HepG2 (cell line): ENCODE results near the gene SYCE1L. TPM values are rescaled to one million over a fixed set of nuclear protein-coding genes. Genes with fewer than 3 reads are reported as not detected.

Experiments used
- ATF7-NPFF ChIP-seq: sonication (generic); formaldehyde crosslinking; IDR thresholded peaks from 2 replicates; pipeline ENCODE4 v1.8.1; 2023; ENCODE audit warnings: mild to moderate bottlenecking, low read depth, missing genetic modification reagents, moderate library complexity
- GATAD2A ChIP-seq: IDR thresholded peaks from 2 replicates; pipeline ENCODE4 v1.6.1; 2016
- HDAC6 ChIP-seq: fragments of 200-600 bp; sonication (generic); IDR thresholded peaks from 2 replicates; pipeline ENCODE4 v1.7.0; 2017; ENCODE audit warnings: mild to moderate bottlenecking, antibody characterized with exemption, low read length, low read depth
- JDP2 ChIP-seq: sonication (generic); formaldehyde crosslinking; IDR thresholded peaks from 2 replicates; pipeline ENCODE4 v1.8.1; 2022; ENCODE audit warnings: missing genetic modification reagents, borderline replicate concordance
- MTA3 ChIP-seq: sonication (generic); formaldehyde crosslinking; IDR thresholded peaks from 2 replicates; pipeline ENCODE4 v1.4.0; 2020; ENCODE audit warnings: missing genetic modification reagents
- MYC ChIP-seq: sonication (generic); formaldehyde crosslinking; IDR thresholded peaks from 2 replicates; pipeline ENCODE4 v1.9.0; 2021; ENCODE audit warnings: missing genetic modification reagents, borderline replicate concordance
- NCOA2 ChIP-seq: sonication (generic); formaldehyde crosslinking; IDR thresholded peaks from 2 replicates; pipeline ENCODE4 v1.8.0; 2022; ENCODE audit warnings: inconsistent platforms
- POLR2AphosphoS5 ChIP-seq: IDR thresholded peaks from 2 replicates; pipeline ENCODE4 v1.6.1; 2012; ENCODE audit warnings: low read depth, low read length
- SP1 ChIP-seq, 2 experiments: fragments of 450-650 bp in 1 of 2; sonication (generic) in 1 of 2; formaldehyde crosslinking in 1 of 2; IDR thresholded peaks; 2 replicates each; pipeline versions ENCODE4 v1.4.0 to v1.6.1; 2016 to 2020; ENCODE audit warnings: missing genetic modification reagents in 1 of 2
- ZNF235 ChIP-seq: sonication (generic); formaldehyde crosslinking; IDR thresholded peaks from 2 replicates; pipeline ENCODE4 v1.8.1; 2023; ENCODE audit warnings: mild to moderate bottlenecking, missing genetic modification reagents, borderline replicate concordance
- ZNF24 ChIP-seq: fragments of 450-650 bp; IDR thresholded peaks from 2 replicates; pipeline ENCODE4 v1.6.1; 2017; ENCODE audit warnings: antibody characterized with exemption, mild to moderate bottlenecking
- ZNF777 ChIP-seq: sonication (generic); formaldehyde crosslinking; IDR thresholded peaks from 2 replicates; pipeline ENCODE4 v1.4.0; 2020; ENCODE audit warnings: missing genetic modification reagents
- polyA plus RNA-seq, 8 experiments: library from polyadenylated mRNA; depleted of rRNA in 3 of 8; stranded (reverse) in 7 of 8; unstranded in 1 of 8; fragments of >200 nt; fragmentation: Illumina TruSeq in 4 of 8; extraction: Trizol in 4 of 8; gene quantifications; 2 replicates each; pipeline versions ENCODE4 v1.2.1 to v1.2.3, GENCODE V29; 2011 to 2016; ENCODE audit warnings: low read depth in 4 of 8, missing spikeins in 1 of 8, mixed read lengths in 1 of 8; ENCODE audit not compliant: insufficient read depth in 1 of 8
- total RNA-seq, 5 experiments: library from RNA; depleted of rRNA; stranded (reverse); fragments of >200 nt; fragmentation: Illumina TruSeq; extraction: Trizol; gene quantifications; 2 replicates each; pipeline ENCODE4 v1.2.3, GENCODE V29; 2016; ENCODE audit warnings: low read depth in 1 of 5
- TF ChIP-seq, protein P1 (sequence below): sonication (generic); formaldehyde crosslinking; IDR thresholded peaks from 2 replicates; pipeline ENCODE4 v1.4.0; 2020; ENCODE audit warnings: missing genetic modification reagents, borderline replicate concordance
- TF ChIP-seq, protein P2 (sequence below): sonication (generic); formaldehyde crosslinking; IDR thresholded peaks from 2 replicates; pipeline ENCODE4 v1.4.0; 2020; ENCODE audit warnings: missing genetic modification reagents
- TF ChIP-seq, protein P3 (sequence below): IDR thresholded peaks from 2 replicates; pipeline ENCODE4 v1.6.1; 2016; ENCODE audit warnings: missing compliant biosample characterization, missing genetic modification reagents, borderline replicate concordance
- TF ChIP-seq, protein P4 (sequence below): sonication (generic); formaldehyde crosslinking; IDR thresholded peaks from 2 replicates; pipeline ENCODE4 v1.4.0; 2020; ENCODE audit warnings: missing genetic modification reagents
- TF ChIP-seq, protein P5 (sequence below): sonication (generic); formaldehyde crosslinking; IDR thresholded peaks from 2 replicates; pipeline ENCODE4 v1.5.0; 2020; ENCODE audit warnings: missing genetic modification reagents, mild to moderate bottlenecking, borderline replicate concordance
- TF ChIP-seq, protein P6 (sequence below): sonication (generic); formaldehyde crosslinking; IDR thresholded peaks from 2 replicates; pipeline ENCODE4 v1.8.0; 2022; ENCODE audit warnings: mild to moderate bottlenecking, missing genetic modification reagents, borderline replicate concordance

SYCE1L gene
- total and polyA plus RNA-seq, 2 of the 13 experiments (the other 11 are each of a cell fraction or from before 2014, with no cell fraction given) = 0.22 TPM; not detected in 1

DNA sequence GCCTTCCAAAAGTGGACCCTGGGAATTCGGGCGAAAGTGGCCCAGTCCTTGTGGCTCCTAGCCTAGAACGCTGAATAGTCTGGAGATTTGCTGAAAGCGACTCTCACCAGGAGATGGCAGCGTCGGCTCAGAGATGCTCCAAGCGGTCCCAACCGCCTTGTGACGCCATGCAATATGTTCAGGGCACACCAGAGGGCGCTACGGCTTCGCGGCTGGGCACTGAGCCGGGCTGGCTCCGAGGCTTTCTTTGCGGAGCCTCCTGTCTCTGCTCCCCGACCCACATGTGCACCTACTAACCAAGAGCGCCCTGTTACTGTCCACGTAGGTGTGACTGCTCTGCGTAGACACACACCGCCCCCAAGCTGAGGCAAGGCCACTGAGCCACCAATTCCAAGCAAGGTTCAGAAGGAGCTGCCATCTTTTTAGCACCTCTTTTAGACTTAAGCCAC lies 36.9 kb downstream of the SYCE1L start (continued):
- TF ChIP-seq, protein P1, sequence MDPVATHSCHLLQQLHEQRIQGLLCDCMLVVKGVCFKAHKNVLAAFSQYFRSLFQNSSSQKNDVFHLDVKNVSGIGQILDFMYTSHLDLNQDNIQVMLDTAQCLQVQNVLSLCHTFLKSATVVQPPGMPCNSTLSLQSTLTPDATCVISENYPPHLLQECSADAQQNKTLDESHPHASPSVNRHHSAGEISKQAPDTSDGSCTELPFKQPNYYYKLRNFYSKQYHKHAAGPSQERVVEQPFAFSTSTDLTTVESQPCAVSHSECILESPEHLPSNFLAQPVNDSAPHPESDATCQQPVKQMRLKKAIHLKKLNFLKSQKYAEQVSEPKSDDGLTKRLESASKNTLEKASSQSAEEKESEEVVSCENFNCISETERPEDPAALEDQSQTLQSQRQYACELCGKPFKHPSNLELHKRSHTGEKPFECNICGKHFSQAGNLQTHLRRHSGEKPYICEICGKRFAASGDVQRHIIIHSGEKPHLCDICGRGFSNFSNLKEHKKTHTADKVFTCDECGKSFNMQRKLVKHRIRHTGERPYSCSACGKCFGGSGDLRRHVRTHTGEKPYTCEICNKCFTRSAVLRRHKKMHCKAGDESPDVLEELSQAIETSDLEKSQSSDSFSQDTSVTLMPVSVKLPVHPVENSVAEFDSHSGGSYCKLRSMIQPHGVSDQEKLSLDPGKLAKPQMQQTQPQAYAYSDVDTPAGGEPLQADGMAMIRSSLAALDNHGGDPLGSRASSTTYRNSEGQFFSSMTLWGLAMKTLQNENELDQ = no peak
- TF ChIP-seq, protein P2, sequence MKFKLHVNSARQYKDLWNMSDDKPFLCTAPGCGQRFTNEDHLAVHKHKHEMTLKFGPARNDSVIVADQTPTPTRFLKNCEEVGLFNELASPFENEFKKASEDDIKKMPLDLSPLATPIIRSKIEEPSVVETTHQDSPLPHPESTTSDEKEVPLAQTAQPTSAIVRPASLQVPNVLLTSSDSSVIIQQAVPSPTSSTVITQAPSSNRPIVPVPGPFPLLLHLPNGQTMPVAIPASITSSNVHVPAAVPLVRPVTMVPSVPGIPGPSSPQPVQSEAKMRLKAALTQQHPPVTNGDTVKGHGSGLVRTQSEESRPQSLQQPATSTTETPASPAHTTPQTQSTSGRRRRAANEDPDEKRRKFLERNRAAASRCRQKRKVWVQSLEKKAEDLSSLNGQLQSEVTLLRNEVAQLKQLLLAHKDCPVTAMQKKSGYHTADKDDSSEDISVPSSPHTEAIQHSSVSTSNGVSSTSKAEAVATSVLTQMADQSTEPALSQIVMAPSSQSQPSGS = peak; percentile 77
- TF ChIP-seq HDAC6 (no peak), ZNF24 (no peak), JDP2 (no peak), SP1 (IDR thresholded peaks at IDR 0.05) (no peak), SP1 (CRISPR knock-in tag; IDR thresholded peaks at IDR 0.05) (no peak), POLR2AphosphoS5 (no peak), ZNF777 (CRISPR knock-in tag) (peak; percentile 49; the same call in 1 of the 2 replicates), ATF7-NPFF (CRISPR knock-in tag) (no peak), MTA3 (no peak), GATAD2A (CRISPR knock-in tag) (peak; percentile 60), MYC (CRISPR knock-in tag) (peak; percentile 60; the same call in 1 of the 2 replicates), ZNF235 (peak; percentile 85; the same call in 1 of the 2 replicates), NCOA2 (CRISPR knock-in tag) (no peak)
- TF ChIP-seq, protein P3, sequence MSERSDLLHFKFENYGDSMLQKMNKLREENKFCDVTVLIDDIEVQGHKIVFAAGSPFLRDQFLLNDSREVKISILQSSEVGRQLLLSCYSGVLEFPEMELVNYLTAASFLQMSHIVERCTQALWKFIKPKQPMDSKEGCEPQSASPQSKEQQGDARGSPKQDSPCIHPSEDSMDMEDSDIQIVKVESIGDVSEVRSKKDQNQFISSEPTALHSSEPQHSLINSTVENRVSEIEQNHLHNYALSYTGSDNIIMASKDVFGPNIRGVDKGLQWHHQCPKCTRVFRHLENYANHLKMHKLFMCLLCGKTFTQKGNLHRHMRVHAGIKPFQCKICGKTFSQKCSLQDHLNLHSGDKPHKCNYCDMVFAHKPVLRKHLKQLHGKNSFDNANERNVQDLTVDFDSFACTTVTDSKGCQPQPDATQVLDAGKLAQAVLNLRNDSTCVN (CRISPR knock-in tag) = peak; percentile 70; the same call in 1 of the 2 replicates
- TF ChIP-seq, protein P4, sequence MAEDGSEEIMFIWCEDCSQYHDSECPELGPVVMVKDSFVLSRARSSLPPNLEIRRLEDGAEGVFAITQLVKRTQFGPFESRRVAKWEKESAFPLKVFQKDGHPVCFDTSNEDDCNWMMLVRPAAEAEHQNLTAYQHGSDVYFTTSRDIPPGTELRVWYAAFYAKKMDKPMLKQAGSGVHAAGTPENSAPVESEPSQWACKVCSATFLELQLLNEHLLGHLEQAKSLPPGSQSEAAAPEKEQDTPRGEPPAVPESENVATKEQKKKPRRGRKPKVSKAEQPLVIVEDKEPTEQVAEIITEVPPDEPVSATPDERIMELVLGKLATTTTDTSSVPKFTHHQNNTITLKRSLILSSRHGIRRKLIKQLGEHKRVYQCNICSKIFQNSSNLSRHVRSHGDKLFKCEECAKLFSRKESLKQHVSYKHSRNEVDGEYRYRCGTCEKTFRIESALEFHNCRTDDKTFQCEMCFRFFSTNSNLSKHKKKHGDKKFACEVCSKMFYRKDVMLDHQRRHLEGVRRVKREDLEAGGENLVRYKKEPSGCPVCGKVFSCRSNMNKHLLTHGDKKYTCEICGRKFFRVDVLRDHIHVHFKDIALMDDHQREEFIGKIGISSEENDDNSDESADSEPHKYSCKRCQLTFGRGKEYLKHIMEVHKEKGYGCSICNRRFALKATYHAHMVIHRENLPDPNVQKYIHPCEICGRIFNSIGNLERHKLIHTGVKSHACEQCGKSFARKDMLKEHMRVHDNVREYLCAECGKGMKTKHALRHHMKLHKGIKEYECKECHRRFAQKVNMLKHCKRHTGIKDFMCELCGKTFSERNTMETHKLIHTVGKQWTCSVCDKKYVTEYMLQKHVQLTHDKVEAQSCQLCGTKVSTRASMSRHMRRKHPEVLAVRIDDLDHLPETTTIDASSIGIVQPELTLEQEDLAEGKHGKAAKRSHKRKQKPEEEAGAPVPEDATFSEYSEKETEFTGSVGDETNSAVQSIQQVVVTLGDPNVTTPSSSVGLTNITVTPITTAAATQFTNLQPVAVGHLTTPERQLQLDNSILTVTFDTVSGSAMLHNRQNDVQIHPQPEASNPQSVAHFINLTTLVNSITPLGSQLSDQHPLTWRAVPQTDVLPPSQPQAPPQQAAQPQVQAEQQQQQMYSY (CRISPR knock-in tag) = no peak
- TF ChIP-seq, protein P5, sequence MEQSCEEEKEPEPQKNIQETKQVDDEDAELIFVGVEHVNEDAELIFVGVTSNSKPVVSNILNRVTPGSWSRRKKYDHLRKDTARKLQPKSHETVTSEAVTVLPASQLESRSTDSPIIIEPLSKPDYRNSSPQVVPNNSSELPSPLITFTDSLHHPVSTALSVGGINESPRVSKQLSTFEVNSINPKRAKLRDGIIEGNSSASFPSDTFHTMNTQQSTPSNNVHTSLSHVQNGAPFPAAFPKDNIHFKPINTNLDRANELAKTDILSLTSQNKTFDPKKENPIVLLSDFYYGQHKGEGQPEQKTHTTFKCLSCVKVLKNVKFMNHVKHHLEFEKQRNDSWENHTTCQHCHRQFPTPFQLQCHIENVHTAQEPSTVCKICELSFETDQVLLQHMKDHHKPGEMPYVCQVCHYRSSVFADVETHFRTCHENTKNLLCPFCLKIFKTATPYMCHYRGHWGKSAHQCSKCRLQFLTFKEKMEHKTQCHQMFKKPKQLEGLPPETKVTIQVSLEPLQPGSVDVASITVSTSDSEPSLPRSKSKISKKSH (CRISPR knock-in tag) = 0 out of 2 replicates have a peak, but pooled peaks have one; percentile 42
- TF ChIP-seq, protein P6, sequence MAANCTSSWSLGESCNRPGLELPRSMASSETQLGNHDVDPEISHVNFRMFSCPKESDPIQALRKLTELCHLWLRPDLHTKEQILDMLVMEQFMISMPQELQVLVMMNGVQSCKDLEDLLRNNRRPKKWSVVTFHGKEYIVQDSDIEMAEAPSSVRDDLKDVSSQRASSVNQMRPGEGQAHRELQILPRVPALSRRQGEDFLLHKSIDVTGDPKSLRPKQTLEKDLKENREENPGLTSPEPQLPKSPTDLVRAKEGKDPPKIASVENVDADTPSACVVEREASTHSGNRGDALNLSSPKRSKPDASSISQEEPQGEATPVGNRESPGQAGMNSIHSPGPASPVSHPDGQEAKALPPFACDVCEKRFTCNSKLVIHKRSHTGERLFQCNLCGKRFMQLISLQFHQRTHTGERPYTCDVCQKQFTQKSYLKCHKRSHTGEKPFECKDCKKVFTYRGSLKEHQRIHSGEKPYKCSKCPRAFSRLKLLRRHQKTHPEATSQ (CRISPR knock-in tag) = peak; percentile 50; the same call in 1 of the 2 replicates
